CD14-positive monocyte (primary cell): ENCODE results near the gene PLXND1. TPM values are rescaled to one million over a fixed set of nuclear protein-coding genes. Genes with fewer than 3 reads are reported as not detected.

Source experiments
- DNase-seq, 3 donors: peaks; one replicate each; pipeline ENCODE4 v3.0.0-alpha.2; 2011 to 2022
- H2AFZ ChIP-seq: 2 replicates; pipeline ENCODE4 v1.6.0; 2012; ENCODE audit warnings: mild to moderate bottlenecking, low read depth, low read length, inconsistent platforms; ENCODE audit not compliant: insufficient read depth, poor library complexity, severe bottlenecking
- H3K27ac ChIP-seq, 2 donors: 1 replicate in 1 of 2; 2 replicates in 1 of 2; pipeline ENCODE4 v1.5.1; 2012 to 2013; ENCODE audit warnings: low read length in 2 of 2, control low read depth in 1 of 2, inconsistent platforms in 1 of 2, low read depth in 1 of 2, mild to moderate bottlenecking in 1 of 2
- H3K27me3 ChIP-seq, 2 donors: one replicate each; pipeline versions ENCODE4 v1.6.0 to v1.6.1; 2011 to 2013; ENCODE audit warnings: low read length in 2 of 2; ENCODE audit not compliant: control insufficient read depth in 2 of 2, insufficient read depth in 2 of 2
- H3K36me3 ChIP-seq, 2 donors: replicated peaks in 1 of 2; 1 replicate in 1 of 2; 2 replicates in 1 of 2; pipeline versions ENCODE4 v1.5.1 to v1.6.1; 2012 to 2013; ENCODE audit warnings: low read length in 2 of 2, control low read depth in 1 of 2, inconsistent platforms in 1 of 2, mild to moderate bottlenecking in 1 of 2; ENCODE audit not compliant: insufficient read depth in 2 of 2, control insufficient read depth in 1 of 2
- H3K4me1 ChIP-seq, 2 donors: 1 replicate in 1 of 2; 2 replicates in 1 of 2; pipeline versions ENCODE4 v1.5.1 to v1.6.1; 2012 to 2013; ENCODE audit warnings: low read length in 2 of 2, control low read depth in 1 of 2, inconsistent platforms in 1 of 2, mild to moderate bottlenecking in 1 of 2, moderate library complexity in 1 of 2; ENCODE audit not compliant: insufficient read depth in 2 of 2, control insufficient read depth in 1 of 2
- H3K4me2 ChIP-seq: replicated peaks from 2 replicates; pipeline ENCODE3; 2012; ENCODE audit warnings: low read length, moderate library complexity, mild to moderate bottlenecking; ENCODE audit not compliant: poor library complexity, severe bottlenecking; ENCODE audit errors: extremely low read depth
- H3K4me3 ChIP-seq, 3 experiments: fragments of 200-600 bp in 1 of 3; sonication (generic) in 1 of 3; replicated peaks in 1 of 3; 1 replicate in 2 of 3; 2 replicates in 1 of 3; pipeline ENCODE4 v1.5.1; 2011 to 2013; ENCODE audit warnings: low read length in 3 of 3, mild to moderate bottlenecking in 3 of 3, control low read depth in 2 of 3, low read depth in 2 of 3, inconsistent platforms in 1 of 3, moderate library complexity in 1 of 3
- H3K79me2 ChIP-seq: 2 replicates; pipeline ENCODE4 v1.6.0; 2012; ENCODE audit warnings: mild to moderate bottlenecking, control low read depth, inconsistent platforms, low read length, moderate library complexity; ENCODE audit not compliant: insufficient read depth
- H3K9ac ChIP-seq: 2 replicates; pipeline ENCODE4 v1.6.0; 2017; ENCODE audit warnings: low read length, mild to moderate bottlenecking; ENCODE audit not compliant: insufficient read depth, poor library complexity, severe bottlenecking
- H3K9me3 ChIP-seq, 2 donors: replicated peaks in 1 of 2; 1 replicate in 1 of 2; 2 replicates in 1 of 2; pipeline versions ENCODE4 v1.5.1 to v1.6.1; 2012 to 2013; ENCODE audit warnings: low read length in 2 of 2, control low read depth in 1 of 2; ENCODE audit not compliant: control insufficient read depth in 1 of 2, insufficient read depth in 1 of 2
- H4K20me1 ChIP-seq: 2 replicates; pipeline ENCODE4 v1.6.0; 2012; ENCODE audit warnings: mild to moderate bottlenecking, low read length, control low read depth, moderate library complexity; ENCODE audit not compliant: insufficient read depth
- H3K27ac Mint-ChIP-seq, 7 donors: one replicate each; pipeline ENCODE4 v1.8.0; 2020; ENCODE audit warnings: mild to moderate bottlenecking in 7 of 7, mixed read lengths in 7 of 7, moderate library complexity in 6 of 7, inconsistent platforms in 2 of 7
- H3K27me3 Mint-ChIP-seq, 3 donors: one replicate each; pipeline ENCODE4 v1.8.0; 2021 to 2022; ENCODE audit warnings: low read depth in 3 of 3, mild to moderate bottlenecking in 3 of 3, mixed read lengths in 3 of 3, moderate library complexity in 3 of 3, inconsistent platforms in 1 of 3
- H3K36me3 Mint-ChIP-seq, 2 donors: one replicate each; pipeline ENCODE4 v1.8.0; 2020; ENCODE audit warnings: mixed read lengths in 2 of 2, inconsistent platforms in 1 of 2, mild to moderate bottlenecking in 1 of 2
- H3K4me1 Mint-ChIP-seq: one replicate; pipeline ENCODE4 v1.8.0; 2020; ENCODE audit warnings: mild to moderate bottlenecking, mixed read lengths
- H3K4me3 Mint-ChIP-seq, 2 donors: one replicate each; pipeline ENCODE4 v1.8.0; 2020; ENCODE audit warnings: mild to moderate bottlenecking in 2 of 2, mixed read lengths in 2 of 2, moderate library complexity in 1 of 2
- H3K9me3 Mint-ChIP-seq, 7 donors: one replicate each; pipeline ENCODE4 v1.8.0; 2020 to 2022; ENCODE audit warnings: mixed read lengths in 7 of 7, mild to moderate bottlenecking in 6 of 7, moderate library complexity in 6 of 7, inconsistent platforms in 2 of 7
- WGBS: methylation state at CpG from one replicate; pipeline ENCODE4 v1.1.5; 2013; ENCODE audit warnings: missing lambda C conversion rate; ENCODE audit not compliant: insufficient coverage; 5-methylcytosine and 5-hydroxymethylcytosine counted together
- intact Hi-C, 2 donors: fragments of 100-400 bp; cut with micrococcal nuclease; formaldehyde crosslinking; loops; one replicate each; pipeline versions ENCODE4 v1.15.0 to v1.15.1; 2023
- polyA plus RNA-seq, 3 donors: library from polyadenylated mRNA; depleted of rRNA in 1 of 3; unstranded in 2 of 3; stranded (reverse) in 1 of 3; fragments of 300-500 nt in 2 of 3; fragments of >200 nt in 1 of 3; fragmentation: Illumina TruSeq in 2 of 3; gene quantifications; 1 replicate in 2 of 3; 2 replicates in 1 of 3; pipeline ENCODE4 v1.2.3, GENCODE V29; 2012 to 2021
- TF ChIP-seq, protein P1 (sequence below): fragments of 200-600 bp; IDR thresholded peaks from one replicate; pipeline ENCODE4 v1.8.0; 2022; ENCODE audit warnings: antibody characterized with exemption, mild to moderate bottlenecking

Gene PLXND1
- polyA plus RNA-seq, 3 donors: 7.1 to 170 (median 9.9) TPM

DNA sequence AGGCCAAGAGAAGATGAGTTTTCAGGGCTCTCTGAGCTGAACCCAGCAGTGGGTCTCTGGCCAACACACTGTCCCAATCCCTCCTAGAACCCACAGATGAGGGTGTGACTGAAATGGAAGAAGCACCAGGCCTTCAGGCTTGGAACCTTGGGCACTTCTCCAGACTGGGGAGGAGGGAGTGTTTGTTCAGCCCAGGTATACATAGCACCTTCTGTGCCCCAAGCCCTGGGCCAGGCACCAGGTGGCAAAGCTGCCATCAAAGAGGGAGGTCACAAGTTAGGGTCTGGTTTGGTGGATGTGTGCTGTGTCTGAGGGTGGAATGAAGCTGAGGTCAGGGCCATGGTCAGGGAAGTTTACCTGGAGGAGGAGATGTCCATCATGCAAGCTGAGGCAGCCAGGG lies 93.9 kb downstream of the PLXND1 start:
- peaks cover 62 to 68% of the 10 kb centered on the region in 2 donors for H3K36me3 Mint-ChIP-seq
- H4K20me1 ChIP-seq: no peaks in the 10 kb centered on the region
- no peak overlapping the region for H3K4me3 ChIP-seq
- peaks cover 0 to 2% (median 0%) of the 10 kb centered on the region in 3 donors for H3K27me3 Mint-ChIP-seq
- H3K27ac Mint-ChIP-seq: peak overlapping the region in 3 of 7 donors; percentile 0 to 65 (median 59)
- no peaks in the 10 kb centered on the region for H3K9me3 ChIP-seq
- TF ChIP-seq, protein P1, sequence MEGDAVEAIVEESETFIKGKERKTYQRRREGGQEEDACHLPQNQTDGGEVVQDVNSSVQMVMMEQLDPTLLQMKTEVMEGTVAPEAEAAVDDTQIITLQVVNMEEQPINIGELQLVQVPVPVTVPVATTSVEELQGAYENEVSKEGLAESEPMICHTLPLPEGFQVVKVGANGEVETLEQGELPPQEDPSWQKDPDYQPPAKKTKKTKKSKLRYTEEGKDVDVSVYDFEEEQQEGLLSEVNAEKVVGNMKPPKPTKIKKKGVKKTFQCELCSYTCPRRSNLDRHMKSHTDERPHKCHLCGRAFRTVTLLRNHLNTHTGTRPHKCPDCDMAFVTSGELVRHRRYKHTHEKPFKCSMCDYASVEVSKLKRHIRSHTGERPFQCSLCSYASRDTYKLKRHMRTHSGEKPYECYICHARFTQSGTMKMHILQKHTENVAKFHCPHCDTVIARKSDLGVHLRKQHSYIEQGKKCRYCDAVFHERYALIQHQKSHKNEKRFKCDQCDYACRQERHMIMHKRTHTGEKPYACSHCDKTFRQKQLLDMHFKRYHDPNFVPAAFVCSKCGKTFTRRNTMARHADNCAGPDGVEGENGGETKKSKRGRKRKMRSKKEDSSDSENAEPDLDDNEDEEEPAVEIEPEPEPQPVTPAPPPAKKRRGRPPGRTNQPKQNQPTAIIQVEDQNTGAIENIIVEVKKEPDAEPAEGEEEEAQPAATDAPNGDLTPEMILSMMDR: no peak
- H3K36me3 ChIP-seq: peaks cover 15 to 67% of the 10 kb centered on the region in 2 donors
- H3K9me3 Mint-ChIP-seq: peaks cover 0 to 5% (median 0%) of the 10 kb centered on the region in 7 donors
- H3K9ac ChIP-seq: no peak overlapping the region
- no peak overlapping the region for H3K4me3 Mint-ChIP-seq
- no peak overlapping the region for H2AFZ ChIP-seq
- H3K4me1 Mint-ChIP-seq: no peaks in the 10 kb centered on the region
- H3K27me3 ChIP-seq: no peaks in the 10 kb centered on the region
- H3K4me1 ChIP-seq: no peaks in the 10 kb centered on the region
- no peak overlapping the region for H3K27ac ChIP-seq
- no peak overlapping the region for H3K4me2 ChIP-seq
- intact Hi-C loops: no loop called here
- no peak for DNase-seq
- H3K79me2 ChIP-seq: no peaks in the 10 kb centered on the region

DNA sequence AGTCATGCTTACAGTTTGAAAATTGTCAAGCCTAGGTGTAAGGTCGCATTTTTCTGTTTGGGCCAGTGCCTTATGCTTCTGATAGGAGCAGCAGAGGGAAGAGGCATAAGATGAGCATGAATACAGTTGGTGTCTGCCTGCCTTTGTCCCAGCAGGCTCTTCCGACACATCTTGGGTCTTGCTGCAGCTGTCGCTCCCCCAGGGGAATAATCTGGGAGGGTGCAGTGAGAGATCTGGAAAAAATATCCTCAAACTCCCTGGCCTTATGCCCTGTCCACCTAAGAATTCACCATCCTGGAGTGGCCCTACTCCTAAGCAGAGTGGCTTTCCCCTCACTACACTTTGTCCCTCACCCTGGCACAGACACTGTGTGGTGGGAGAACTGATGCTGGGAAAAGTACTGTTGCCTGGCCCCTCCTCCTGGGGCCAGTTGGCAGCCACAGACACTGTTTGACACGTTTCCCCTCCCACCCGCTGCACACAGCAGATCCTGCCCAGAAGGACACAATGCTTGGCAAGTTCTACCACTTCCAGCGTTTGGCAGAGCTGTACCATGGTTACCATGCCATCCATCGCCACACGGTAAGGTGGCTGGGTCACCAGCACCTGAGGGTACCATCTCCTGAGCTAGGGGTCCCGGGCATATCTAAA lies 99.2 kb downstream of the PLXND1 start:
- H3K27ac Mint-ChIP-seq: peak overlapping the region in 2 of 7 donors; percentile 37 to 50

More for the DNA sequence above, 99.2 kb downstream of the PLXND1 start:
- intact Hi-C loops: no loop called here
- Histone ChIP-seq H3K27ac (no peak overlapping the region), H3K4me3 (no peak overlapping the region), H3K9ac (no peak overlapping the region), H3K4me1 (peaks cover 4% of the 10 kb centered on the region in 2 donors), H3K9me3 (no peaks in the 10 kb centered on the region), H3K79me2 (no peaks in the 10 kb centered on the region), H2AFZ (no peak overlapping the region), H3K27me3 (no peaks in the 10 kb centered on the region), H4K20me1 (no peaks in the 10 kb centered on the region), H3K4me2 (no peak overlapping the region), H3K36me3 (peaks cover 13 to 78% of the 10 kb centered on the region in 2 donors)
- TF ChIP-seq, protein P1: no peak
- WGBS: 95% methylated on average over 7 of the region's 9 CpGs
- no peak for DNase-seq
- peaks cover 0 to 2% (median 0%) of the 10 kb centered on the region in 3 donors for H3K27me3 Mint-ChIP-seq
- H3K4me3 Mint-ChIP-seq: no peak overlapping the region
- peaks cover 61 to 79% of the 10 kb centered on the region in 2 donors for H3K36me3 Mint-ChIP-seq
- H3K4me1 Mint-ChIP-seq: peaks cover 4% of the 10 kb centered on the region
- no peaks in the 10 kb centered on the region for H3K9me3 Mint-ChIP-seq
